GM19043 (cell line): ENCODE results near the gene TUT7.
A peak's percentile ranks its signal among the peaks of the same experiment; 100 is the strongest.
"Not testable (repeated sequence)": the region's sequence is repeated elsewhere in the genome, so short reads cannot be mapped to it uniquely, and the experiment has no call there.

Source experiments
- ATAC-seq: cut with Tn5 transposase; IDR thresholded peaks from one replicate; pipeline ENCODE4 v1.9.1; 2021; ENCODE audit warnings: low read depth; ENCODE audit not compliant: unreplicated experiment

TUT7 gene

GRCh38 chr9:86354011-86354817, at the start of gene TUT7:
Gene TUT7 (minus strand): TSS chr9:86354410. CDS start chr9:86353199, 1,211 bp downstream.
- ATAC-seq, result peak; percentile 63

GRCh38 chr9:86402591-86402990, 48.4 kb upstream of the TUT7 start:
- no peak for ATAC-seq

GRCh38 chr9:86396412-86396811, 42.2 kb upstream of the TUT7 start:
- no peak for ATAC-seq

GRCh38 chr9:86390184-86390583, 36.0 kb upstream of the TUT7 start:
- not testable (repeated sequence) for ATAC-seq

GRCh38 chr9:86389628-86390027, 35.4 kb upstream of the TUT7 start:
- ATAC-seq, result no peak

GRCh38 chr9:86387376-86387775, 33.2 kb upstream of the TUT7 start:
- no peak for ATAC-seq

GRCh38 chr9:86383000-86383399, 28.8 kb upstream of the TUT7 start:
- not testable (repeated sequence) for ATAC-seq

- no peak for ATAC-seq
These were observed 21.8 kb upstream of the TUT7 start for GRCh38 chr9:86376016-86376415.

GRCh38 chr9:86369810-86370209, 15.6 kb upstream of the TUT7 start:
- ATAC-seq, result no peak

- ATAC-seq, result no peak
These were observed 14.8 kb upstream of the TUT7 start for GRCh38 chr9:86368871-86369521.

- no peak for ATAC-seq
These were observed 7.0 kb upstream of the TUT7 start for GRCh38 chr9:86361176-86361575.

- ATAC-seq, result no peak
These were observed 5.1 kb upstream of the TUT7 start for GRCh38 chr9:86359151-86359879.

GRCh38 chr9:86356871-86357866, 3.0 kb upstream of the TUT7 start:
- no peak for ATAC-seq

- no peak for ATAC-seq
These were observed 1.6 kb upstream of the TUT7 start for GRCh38 chr9:86355814-86356213.

- ATAC-seq, result no peak
These were observed 654 bp upstream of the TUT7 start for GRCh38 chr9:86354818-86355309.

GRCh38 chr9:86353655-86354010, 577 bp downstream of the TUT7 start:
- no peak for ATAC-seq

- ATAC-seq, result no peak
These were observed 1.7 kb downstream of the TUT7 start for GRCh38 chr9:86352440-86353077.

GRCh38 chr9:86351880-86352279, 2.3 kb downstream of the TUT7 start:
- ATAC-seq, result no peak

GRCh38 chr9:86350006-86350760, 4.0 kb downstream of the TUT7 start:
- ATAC-seq, result peak; percentile 20
